BLaER1 treated with 17β-estradiol and CSF1 and Interleukin-3, amounts not matched to agents 10 nM and 100 nM (cell line): Measurements from ENCODE around the gene MAN2A2.

Experiments used
- H3K27ac ChIP-seq, 11 experiments: shearing (Covaris generic); formaldehyde crosslinking; 2 replicates each; pipeline ENCODE4 v1.8.1; 2022
- H3K27me3 ChIP-seq, 11 experiments: shearing (Covaris generic); formaldehyde crosslinking; 2 replicates each; pipeline ENCODE4 v1.8.1; 2022
- H3K36me3 ChIP-seq, 11 experiments: shearing (Covaris generic); formaldehyde crosslinking; 2 replicates each; pipeline ENCODE4 v1.8.1; 2022
- H3K4me1 ChIP-seq, 10 experiments: shearing (Covaris generic); formaldehyde crosslinking; 2 replicates each; pipeline ENCODE4 v1.8.1; 2022
- H3K4me2 ChIP-seq, 11 experiments: shearing (Covaris generic); formaldehyde crosslinking; 2 replicates each; pipeline ENCODE4 v1.8.1; 2022
- H3K4me3 ChIP-seq, 10 experiments: shearing (Covaris generic); formaldehyde crosslinking; 2 replicates each; pipeline ENCODE4 v1.8.1; 2022
- H3K9ac ChIP-seq, 11 experiments: shearing (Covaris generic); formaldehyde crosslinking; 2 replicates each; pipeline ENCODE4 v1.8.1; 2022
- H3K9me3 ChIP-seq, 11 experiments: shearing (Covaris generic); formaldehyde crosslinking; replicated peaks in 1 of 11; 2 replicates each; pipeline ENCODE4 v1.8.1; 2022
- H4K20me1 ChIP-seq, 11 experiments: shearing (Covaris generic); formaldehyde crosslinking; 2 replicates each; pipeline ENCODE4 v1.8.1; 2022
- Cebpa-rat ChIP-seq, 11 experiments: shearing (Covaris generic); IDR thresholded peaks; 2 replicates each; pipeline ENCODE4 v1.8.1; 2022

MAN2A2 gene

DNA sequence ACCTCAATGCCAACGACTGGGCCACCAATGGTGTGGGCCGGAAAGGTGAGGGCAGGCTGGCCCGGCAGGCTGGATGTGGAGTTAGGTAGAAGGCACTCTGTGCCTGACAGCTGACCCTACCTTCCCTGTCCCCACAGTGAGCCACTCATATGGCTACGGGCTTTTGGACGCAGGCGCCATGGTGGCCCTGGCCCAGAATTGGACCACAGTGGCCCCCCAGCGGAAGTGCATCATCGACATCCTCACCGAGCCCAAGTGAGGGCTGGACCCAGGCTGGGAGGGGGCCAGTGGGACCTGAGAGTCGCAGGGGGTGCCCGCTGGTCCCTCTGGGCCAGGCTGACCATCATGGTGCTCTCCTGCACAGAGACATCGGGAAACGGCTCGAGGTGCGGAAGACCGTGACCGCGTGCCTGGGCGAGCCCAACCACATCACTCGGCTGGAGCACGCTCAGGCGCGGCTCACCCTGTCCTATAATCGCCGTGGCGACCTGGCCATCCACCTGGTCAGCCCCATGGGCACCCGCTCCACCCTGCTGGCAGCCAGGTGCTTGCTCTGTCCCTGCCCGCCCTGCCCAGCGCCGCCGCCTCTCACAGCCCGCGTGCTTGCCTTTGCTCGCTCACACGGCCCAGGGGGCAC, 23.3 kb upstream of the MAN2A2 start:
- H3K4me1 ChIP-seq, result peaks cover 26 to 45% (median 35%) of the 10 kb centered on the region in 10 experiments

DNA sequence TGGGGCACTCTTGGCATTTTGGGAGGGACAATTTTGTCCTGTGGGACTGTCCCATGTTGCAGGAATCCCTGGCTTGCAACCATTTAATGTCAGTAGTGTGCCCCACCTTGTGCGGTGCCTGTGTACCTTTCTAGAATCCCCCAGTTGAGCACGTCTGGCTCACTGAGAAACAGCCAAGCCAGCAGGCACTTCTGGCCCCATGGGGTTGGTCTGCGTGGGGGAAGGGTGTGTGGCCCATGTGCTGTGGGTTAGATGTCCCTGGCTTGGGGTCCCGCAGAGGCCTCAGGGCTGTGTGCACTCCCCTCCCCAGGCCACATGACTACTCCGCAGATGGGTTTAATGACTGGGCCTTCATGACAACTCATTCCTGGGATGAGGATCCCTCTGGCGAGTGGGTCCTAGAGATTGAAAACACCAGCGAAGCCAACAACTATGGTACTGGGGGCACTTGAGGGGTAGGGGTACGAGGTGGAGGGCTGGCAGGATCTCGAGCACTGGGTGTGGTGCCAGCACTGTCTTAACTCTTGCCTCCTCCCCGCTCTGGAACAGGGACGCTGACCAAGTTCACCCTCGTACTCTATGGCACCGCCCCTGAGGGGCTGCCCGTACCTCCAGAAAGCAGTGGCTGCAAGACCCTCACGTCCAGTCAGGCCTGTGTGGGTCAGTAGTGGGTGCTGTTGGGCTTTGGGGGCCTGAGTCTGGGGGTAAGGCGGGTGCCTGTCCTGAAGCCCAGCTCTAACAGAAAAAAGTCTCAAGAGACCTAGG, 22.5 kb upstream of the MAN2A2 start:
- Histone ChIP-seq H3K27me3 (no peaks in the 10 kb centered on the region), H3K36me3 (peaks cover 69 to 76% (median 72%) of the 10 kb centered on the region in 11 experiments), H3K4me3 (no peak overlapping the region), H3K4me1 (peaks cover 32 to 45% (median 37%) of the 10 kb centered on the region in 10 experiments), H3K27ac (no peak overlapping the region), H3K4me2 (no peak overlapping the region), H4K20me1 (peaks cover 0 to 68% (median 8%) of the 10 kb centered on the region in 11 experiments; a peak in 17 of 22 replicates), H3K9ac (no peak overlapping the region), H3K9me3 (no peaks in the 10 kb centered on the region)
- TF ChIP-seq Cebpa-rat (IDR thresholded peaks at IDR 0.05), result no peak

More for the DNA sequence above, 23.3 kb upstream of the MAN2A2 start:
- H3K27ac ChIP-seq, result no peak overlapping the region
- H4K20me1 ChIP-seq, result peaks cover 0 to 75% (median 15%) of the 10 kb centered on the region in 11 experiments; a peak in 17 of 22 replicates
- peaks cover 69 to 83% (median 77%) of the 10 kb centered on the region in 11 experiments for H3K36me3 ChIP-seq
- no peak overlapping the region for H3K4me2 ChIP-seq
- no peak overlapping the region for H3K9ac ChIP-seq
- no peaks in the 10 kb centered on the region for H3K27me3 ChIP-seq
- H3K9me3 ChIP-seq, result no peaks in the 10 kb centered on the region
- no peak for TF ChIP-seq Cebpa-rat (IDR thresholded peaks at IDR 0.05)
- H3K4me3 ChIP-seq, result no peak overlapping the region

DNA sequence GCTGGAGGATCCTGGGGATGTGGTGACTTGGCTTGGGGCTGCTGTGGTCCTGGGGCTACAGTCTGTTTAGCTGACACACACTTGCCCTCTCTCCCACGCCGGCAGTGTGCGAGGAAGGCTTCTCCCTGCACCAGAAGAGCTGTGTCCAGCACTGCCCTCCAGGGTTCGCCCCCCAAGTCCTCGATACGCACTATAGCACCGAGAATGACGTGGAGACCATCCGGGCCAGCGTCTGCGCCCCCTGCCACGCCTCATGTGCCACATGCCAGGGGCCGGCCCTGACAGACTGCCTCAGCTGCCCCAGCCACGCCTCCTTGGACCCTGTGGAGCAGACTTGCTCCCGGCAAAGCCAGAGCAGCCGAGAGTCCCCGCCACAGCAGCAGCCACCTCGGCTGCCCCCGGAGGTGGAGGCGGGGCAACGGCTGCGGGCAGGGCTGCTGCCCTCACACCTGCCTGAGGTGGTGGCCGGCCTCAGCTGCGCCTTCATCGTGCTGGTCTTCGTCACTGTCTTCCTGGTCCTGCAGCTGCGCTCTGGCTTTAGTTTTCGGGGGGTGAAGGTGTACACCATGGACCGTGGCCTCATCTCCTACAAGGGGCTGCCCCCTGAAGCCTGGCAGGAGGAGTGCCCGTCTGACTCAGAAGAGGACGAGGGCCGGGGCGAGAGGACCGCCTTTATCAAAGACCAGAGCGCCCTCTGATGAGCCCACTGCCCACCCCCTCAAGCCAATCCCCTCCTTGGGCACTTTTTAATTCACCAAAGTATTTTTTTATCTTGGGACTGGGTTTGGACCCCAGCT, 21.7 kb upstream of the MAN2A2 start:
- Histone ChIP-seq H3K4me2 (0 out of 22 replicates have a peak overlapping the region, but pooled peaks of 1 of the 11 experiments have one; percentile 99), H3K36me3 (peaks cover 62 to 70% (median 67%) of the 10 kb centered on the region in 11 experiments), H3K9me3 (no peaks in the 10 kb centered on the region), H4K20me1 (peaks cover 1 to 66% (median 3%) of the 10 kb centered on the region in 11 experiments; a peak in 14 of 22 replicates), H3K4me3 (no peak overlapping the region), H3K9ac (peak overlapping the region in 5 of 11 experiments; percentile 89 to 97 (median 93); a peak in 2 of 22 replicates), H3K4me1 (peaks cover 35 to 49% (median 41%) of the 10 kb centered on the region in 10 experiments), H3K27ac (no peak overlapping the region), H3K27me3 (no peaks in the 10 kb centered on the region)
- TF ChIP-seq Cebpa-rat (IDR thresholded peaks at IDR 0.05), result no peak

DNA sequence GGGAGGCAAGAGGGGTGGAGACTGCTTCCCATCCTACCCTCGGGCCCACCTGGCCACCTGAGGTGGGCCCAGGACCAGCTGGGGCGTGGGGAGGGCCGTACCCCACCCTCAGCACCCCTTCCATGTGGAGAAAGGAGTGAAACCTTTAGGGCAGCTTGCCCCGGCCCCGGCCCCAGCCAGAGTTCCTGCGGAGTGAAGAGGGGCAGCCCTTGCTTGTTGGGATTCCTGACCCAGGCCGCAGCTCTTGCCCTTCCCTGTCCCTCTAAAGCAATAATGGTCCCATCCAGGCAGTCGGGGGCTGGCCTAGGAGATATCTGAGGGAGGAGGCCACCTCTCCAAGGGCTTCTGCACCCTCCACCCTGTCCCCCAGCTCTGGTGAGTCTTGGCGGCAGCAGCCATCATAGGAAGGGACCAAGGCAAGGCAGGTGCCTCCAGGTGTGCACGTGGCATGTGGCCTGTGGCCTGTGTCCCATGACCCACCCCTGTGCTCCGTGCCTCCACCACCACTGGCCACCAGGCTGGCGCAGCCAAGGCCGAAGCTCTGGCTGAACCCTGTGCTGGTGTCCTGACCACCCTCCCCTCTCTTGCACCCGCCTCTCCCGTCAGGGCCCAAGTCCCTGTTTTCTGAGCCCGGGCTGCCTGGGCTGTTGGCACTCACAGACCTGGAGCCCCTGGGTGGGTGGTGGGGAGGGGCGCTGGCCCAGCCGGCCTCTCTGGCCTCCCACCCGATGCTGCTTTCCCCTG, 21.0 kb upstream of the MAN2A2 start:
- H3K9me3 ChIP-seq, result no peaks in the 10 kb centered on the region
- peak overlapping the region in 8 of 11 experiments; percentile 90 to 97 (median 94); a peak in 15 of 22 replicates for H3K27ac ChIP-seq
- no peak for TF ChIP-seq Cebpa-rat (IDR thresholded peaks at IDR 0.05)
- H3K4me1 ChIP-seq, result peaks cover 40 to 56% (median 46%) of the 10 kb centered on the region in 10 experiments
- H3K9ac ChIP-seq, result peak overlapping the region; percentile 88 to 97 (median 91); a peak in 18 of 22 replicates
- peaks cover 62 to 70% (median 67%) of the 10 kb centered on the region in 11 experiments for H3K36me3 ChIP-seq
- no peaks in the 10 kb centered on the region for H3K27me3 ChIP-seq
- H3K4me2 ChIP-seq, result peak overlapping the region in 7 of 11 experiments; percentile 97 to 100 (median 99); a peak in 10 of 22 replicates
- peaks cover 4 to 66% (median 11%) of the 10 kb centered on the region in 11 experiments; a peak in 14 of 22 replicates for H4K20me1 ChIP-seq
- H3K4me3 ChIP-seq, result no peak overlapping the region

DNA sequence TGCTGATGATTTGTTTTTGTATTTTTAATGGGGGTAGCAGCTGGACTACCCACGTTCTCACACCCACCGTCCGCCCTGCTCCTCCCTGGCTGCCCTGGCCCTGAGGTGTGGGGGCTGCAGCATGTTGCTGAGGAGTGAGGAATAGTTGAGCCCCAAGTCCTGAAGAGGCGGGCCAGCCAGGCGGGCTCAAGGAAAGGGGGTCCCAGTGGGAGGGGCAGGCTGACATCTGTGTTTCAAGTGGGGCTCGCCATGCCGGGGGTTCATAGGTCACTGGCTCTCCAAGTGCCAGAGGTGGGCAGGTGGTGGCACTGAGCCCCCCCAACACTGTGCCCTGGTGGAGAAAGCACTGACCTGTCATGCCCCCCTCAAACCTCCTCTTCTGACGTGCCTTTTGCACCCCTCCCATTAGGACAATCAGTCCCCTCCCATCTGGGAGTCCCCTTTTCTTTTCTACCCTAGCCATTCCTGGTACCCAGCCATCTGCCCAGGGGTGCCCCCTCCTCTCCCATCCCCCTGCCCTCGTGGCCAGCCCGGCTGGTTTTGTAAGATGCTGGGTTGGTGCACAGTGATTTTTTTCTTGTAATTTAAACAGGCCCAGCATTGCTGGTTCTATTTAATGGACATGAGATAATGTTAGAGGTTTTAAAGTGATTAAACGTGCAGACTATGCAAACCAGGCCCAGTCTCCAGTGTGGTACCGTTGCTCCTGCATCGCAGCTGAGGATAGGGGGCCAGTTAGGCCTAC, 20.1 kb upstream of the MAN2A2 start:
- H4K20me1 ChIP-seq, result peaks cover 4 to 66% (median 18%) of the 10 kb centered on the region in 11 experiments; a peak in 14 of 22 replicates
- no peak for TF ChIP-seq Cebpa-rat (IDR thresholded peaks at IDR 0.05)
- H3K4me3 ChIP-seq, result peak overlapping the region in 8 of 10 experiments; percentile 71 to 89 (median 74); a peak in 13 of 20 replicates
- no peaks in the 10 kb centered on the region for H3K9me3 ChIP-seq
- peak overlapping the region; percentile 91 to 100 (median 99) for H3K4me2 ChIP-seq
- peaks cover 57 to 70% (median 67%) of the 10 kb centered on the region in 11 experiments for H3K36me3 ChIP-seq
- H3K27me3 ChIP-seq, result no peaks in the 10 kb centered on the region
- peak overlapping the region; percentile 88 to 97 (median 91) for H3K9ac ChIP-seq
- peaks cover 40 to 64% (median 49%) of the 10 kb centered on the region in 10 experiments for H3K4me1 ChIP-seq
- peak overlapping the region; percentile 90 to 97 (median 94) for H3K27ac ChIP-seq

- Histone ChIP-seq H3K4me1 (peaks cover 40 to 66% (median 51%) of the 10 kb centered on the region in 10 experiments), H3K9me3 (no peaks in the 10 kb centered on the region), H3K27ac (peak overlapping the region; percentile 90 to 97 (median 94)), H3K9ac (peak overlapping the region; percentile 88 to 97 (median 91)), H4K20me1 (peaks cover 4 to 66% (median 18%) of the 10 kb centered on the region in 11 experiments; a peak in 13 of 22 replicates), H3K27me3 (no peaks in the 10 kb centered on the region), H3K4me3 (peak overlapping the region; percentile 63 to 89 (median 74)), H3K36me3 (peaks cover 52 to 70% (median 67%) of the 10 kb centered on the region in 11 experiments), H3K4me2 (peak overlapping the region; percentile 91 to 100 (median 99))
- no peak for TF ChIP-seq Cebpa-rat (IDR thresholded peaks at IDR 0.05)
Measured at GRCh38 chr15:90883526-90883975, 19.6 kb upstream of the MAN2A2 start.

- H3K4me2 ChIP-seq, result peak within 1 kb of the TSS; percentile 91 to 100 (median 99)
- peak within 1 kb of the TSS; percentile 90 to 97 (median 94) for H3K27ac ChIP-seq
- H3K9ac ChIP-seq, result peak within 1 kb of the TSS; percentile 88 to 97 (median 91)
Measured at GRCh38 chr15:90883976-90884718, 19.0 kb upstream of the MAN2A2 start, which contains the start of gene FES. TSS of gene FES (plus strand) at chr15:90884504. CDS start at chr15:90885046, 542 bp downstream.

More at GRCh38 chr15:90883976-90884718, 19.0 kb upstream of the MAN2A2 start, which contains the start of gene FES:
- peaks cover 50 to 70% (median 67%) of the 10 kb centered on the region in 11 experiments for H3K36me3 ChIP-seq
- peaks cover 40 to 66% (median 51%) of the 10 kb centered on the region in 10 experiments for H3K4me1 ChIP-seq
- no peak for TF ChIP-seq Cebpa-rat (IDR thresholded peaks at IDR 0.05)
- H3K27me3 ChIP-seq, result no peaks in the 10 kb centered on the region
- H3K9me3 ChIP-seq, result no peaks in the 10 kb centered on the region
- peak within 1 kb of the TSS; percentile 63 to 89 (median 74) for H3K4me3 ChIP-seq
- H4K20me1 ChIP-seq, result peaks cover 4 to 66% (median 24%) of the 10 kb centered on the region in 11 experiments; a peak in 15 of 22 replicates
